Left ventricle myocardium inferior (tissue), 1 donor: ENCODE data around the gene OCA2. TPM values are rescaled to one million over a fixed set of nuclear protein-coding genes. Genes with fewer than 3 reads are reported as not detected.

Source experiments
- DNase-seq: peaks from one replicate; pipeline ENCODE4 v3.0.0-alpha.2; 2020
- H3K27ac ChIP-seq: fragments of 200-600 bp; replicated peaks from 2 replicates; pipeline ENCODE4 v1.8.0; 2021
- H3K27me3 ChIP-seq: fragments of 200-600 bp; 2 replicates; pipeline ENCODE4 v1.8.0; 2021; ENCODE audit warnings: low read depth
- H3K36me3 ChIP-seq: fragments of 200-600 bp; 2 replicates; pipeline ENCODE4 v1.8.0; 2021
- H3K4me1 ChIP-seq: fragments of 200-600 bp; 2 replicates; pipeline ENCODE4 v1.8.0; 2021
- H3K4me3 ChIP-seq: fragments of 200-600 bp; 2 replicates; pipeline ENCODE4 v1.8.0; 2021; ENCODE audit warnings: mild to moderate bottlenecking, moderate library complexity
- H3K9me3 ChIP-seq: fragments of 200-600 bp; replicated peaks from 2 replicates; pipeline ENCODE4 v1.8.0; 2021
- CTCF ChIP-seq: fragments of 200-600 bp; IDR thresholded peaks from 2 replicates; pipeline ENCODE4 v1.8.0; 2021; ENCODE audit warnings: antibody characterized with exemption, mild to moderate bottlenecking, borderline replicate concordance
- intact Hi-C: fragments of 100-400 bp; cut with micrococcal nuclease; formaldehyde crosslinking; loops from one replicate; pipeline ENCODE4 v1.11.0; 2022
- total RNA-seq: library from RNA; stranded (reverse); fragmentation: NEBNext Ultra II Directional; extraction: Animal tissue kit (Norgen Biotek cat#: 25700); gene quantifications from one replicate; pipeline ENCODE4 v1.2.1, GENCODE V29; 2021
- donor health status: DM: no; HTN: yes; CAD: no; lungs with severe emphysema.

Gene OCA2
- total RNA-seq, 1 donor from 2014 or later, result not detected

GRCh38 chr15:27821273-27821672 lies 277.8 kb downstream of the OCA2 start:
- DNase-seq, result no peak
- no peak for TF ChIP-seq CTCF
- H3K27me3 ChIP-seq, result no peaks in the 10 kb centered on the region
- no peak overlapping the region for H3K4me3 ChIP-seq
- no peak overlapping the region for H3K27ac ChIP-seq
- intact Hi-C loops, result no loop called here
- peaks cover 20% of the 10 kb centered on the region for H3K9me3 ChIP-seq
- no peaks in the 10 kb centered on the region for H3K4me1 ChIP-seq
- no peaks in the 10 kb centered on the region for H3K36me3 ChIP-seq

GRCh38 chr15:27820722-27821121 lies 278.4 kb downstream of the OCA2 start:
- Histone ChIP-seq H3K36me3 (no peaks in the 10 kb centered on the region), H3K4me1 (no peaks in the 10 kb centered on the region), H3K27ac (no peak overlapping the region), H3K4me3 (no peak overlapping the region), H3K27me3 (no peaks in the 10 kb centered on the region), H3K9me3 (peaks cover 20% of the 10 kb centered on the region)
- no peak for DNase-seq
- intact Hi-C loops, result no loop called here
- no peak for TF ChIP-seq CTCF

DNA sequence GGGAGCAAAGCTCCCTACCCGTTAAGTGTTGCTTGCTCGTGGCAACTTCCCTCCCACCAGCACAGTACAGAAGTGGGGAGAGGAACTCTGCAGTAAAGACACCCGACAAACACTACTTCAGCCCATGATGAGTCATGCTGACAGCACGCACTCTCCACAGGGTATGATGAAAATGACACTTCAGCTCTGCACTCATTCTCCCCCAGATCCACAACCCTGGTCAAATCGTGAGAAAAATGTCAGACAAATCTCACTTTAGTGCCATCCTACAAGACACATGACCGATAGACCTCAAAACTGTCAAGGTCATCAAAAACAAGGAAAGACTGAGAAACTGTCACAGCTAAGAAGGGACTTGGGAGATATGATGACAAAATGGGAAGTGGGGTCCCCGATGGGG lies 278.9 kb downstream of the OCA2 start:
- Histone ChIP-seq H3K4me3 (no peak overlapping the region), H3K36me3 (no peaks in the 10 kb centered on the region), H3K27me3 (no peaks in the 10 kb centered on the region), H3K9me3 (peaks cover 20% of the 10 kb centered on the region), H3K27ac (no peak overlapping the region), H3K4me1 (no peaks in the 10 kb centered on the region)
- no peak for DNase-seq
- intact Hi-C loops, result no loop called here
- no peak for TF ChIP-seq CTCF

- DNase-seq, result no peak
- Histone ChIP-seq H3K27me3 (no peaks in the 10 kb centered on the region), H3K27ac (no peak overlapping the region), H3K4me1 (no peaks in the 10 kb centered on the region), H3K4me3 (no peak overlapping the region), H3K9me3 (peaks cover 20% of the 10 kb centered on the region), H3K36me3 (no peaks in the 10 kb centered on the region)
- TF ChIP-seq CTCF, result no peak
- intact Hi-C loops, result no loop called here
Measured at GRCh38 chr15:27817258-27817657, 281.9 kb downstream of the OCA2 start.

GRCh38 chr15:27816790-27817189 lies 282.3 kb downstream of the OCA2 start:
- intact Hi-C loops, result no loop called here
- Histone ChIP-seq H3K9me3 (peaks cover 20% of the 10 kb centered on the region), H3K36me3 (no peaks in the 10 kb centered on the region), H3K4me3 (no peak overlapping the region), H3K4me1 (no peaks in the 10 kb centered on the region), H3K27me3 (no peaks in the 10 kb centered on the region), H3K27ac (no peak overlapping the region)
- DNase-seq, result no peak
- TF ChIP-seq CTCF, result no peak

- Histone ChIP-seq H3K4me3 (no peak overlapping the region), H3K27ac (no peak overlapping the region), H3K9me3 (peaks cover 20% of the 10 kb centered on the region), H3K4me1 (no peaks in the 10 kb centered on the region), H3K27me3 (no peaks in the 10 kb centered on the region), H3K36me3 (no peaks in the 10 kb centered on the region)
- intact Hi-C loops, result no loop called here
- DNase-seq, result no peak
- no peak for TF ChIP-seq CTCF
Measured at GRCh38 chr15:27815035-27815434, 284.1 kb downstream of the OCA2 start.
